ENCODE results near the gene USP28.

- TF ChIP-seq, protein P1, sequence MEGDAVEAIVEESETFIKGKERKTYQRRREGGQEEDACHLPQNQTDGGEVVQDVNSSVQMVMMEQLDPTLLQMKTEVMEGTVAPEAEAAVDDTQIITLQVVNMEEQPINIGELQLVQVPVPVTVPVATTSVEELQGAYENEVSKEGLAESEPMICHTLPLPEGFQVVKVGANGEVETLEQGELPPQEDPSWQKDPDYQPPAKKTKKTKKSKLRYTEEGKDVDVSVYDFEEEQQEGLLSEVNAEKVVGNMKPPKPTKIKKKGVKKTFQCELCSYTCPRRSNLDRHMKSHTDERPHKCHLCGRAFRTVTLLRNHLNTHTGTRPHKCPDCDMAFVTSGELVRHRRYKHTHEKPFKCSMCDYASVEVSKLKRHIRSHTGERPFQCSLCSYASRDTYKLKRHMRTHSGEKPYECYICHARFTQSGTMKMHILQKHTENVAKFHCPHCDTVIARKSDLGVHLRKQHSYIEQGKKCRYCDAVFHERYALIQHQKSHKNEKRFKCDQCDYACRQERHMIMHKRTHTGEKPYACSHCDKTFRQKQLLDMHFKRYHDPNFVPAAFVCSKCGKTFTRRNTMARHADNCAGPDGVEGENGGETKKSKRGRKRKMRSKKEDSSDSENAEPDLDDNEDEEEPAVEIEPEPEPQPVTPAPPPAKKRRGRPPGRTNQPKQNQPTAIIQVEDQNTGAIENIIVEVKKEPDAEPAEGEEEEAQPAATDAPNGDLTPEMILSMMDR (IDR thresholded peaks at IDR 0.05; ENCODE audit: low read length): no peak
- no peak for TF ChIP-seq EZH2 (optimal IDR thresholded peaks at IDR 0.05; ENCODE audit: low read depth, low read length)
Measured at GRCh38 chr11:113827477-113827876, 47.9 kb downstream of the USP28 start.
